Measurements from ENCODE around the gene OR6C68.

DNA sequence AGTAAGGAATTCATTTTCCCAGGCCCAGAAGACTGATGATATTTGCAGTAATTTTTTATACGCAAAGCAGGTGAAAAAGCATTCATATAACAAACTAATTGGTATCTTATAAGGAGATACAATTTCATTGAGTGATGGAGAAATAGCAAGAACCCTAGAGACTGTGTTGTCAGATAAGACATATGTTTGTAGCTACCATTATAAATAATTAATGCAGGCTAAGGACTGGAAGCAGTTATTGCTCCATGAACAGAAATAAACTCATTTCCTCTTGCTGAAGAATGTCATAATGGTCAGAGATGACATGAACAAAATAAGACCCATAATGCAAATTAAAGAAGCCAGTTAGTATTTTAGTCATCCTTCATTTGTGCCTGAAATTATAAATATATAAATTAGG is 46.8 kb upstream of the OR6C68 start:
- TF ChIP-seq ZNF366 (tag by site-specific recombination; conservative IDR thresholded peaks at IDR 0.05) (no peak), ZNF514 (tag by site-specific recombination; IDR thresholded peaks at IDR 0.05) (no peak), ZNF311 (tag by site-specific recombination; IDR thresholded peaks at IDR 0.05; ENCODE audit: borderline replicate concordance) (no peak), BCL11B (tag by site-specific recombination; IDR thresholded peaks at IDR 0.05; ENCODE audit: low read depth) (no peak), ZNF302 (tag by site-specific recombination; IDR thresholded peaks at IDR 0.05; ENCODE audit: low read depth) (no peak), ZNF843 (tag by site-specific recombination; IDR thresholded peaks at IDR 0.05) (no peak), ZNF24 (tag by site-specific recombination; IDR thresholded peaks at IDR 0.05) (no peak), ZNF777 (tag by site-specific recombination; IDR thresholded peaks at IDR 0.05; ENCODE audit: borderline replicate concordance) (no peak), ZEB2 (tag by site-specific recombination; IDR thresholded peaks at IDR 0.05) (no peak)
- TF ChIP-seq, protein P1, sequence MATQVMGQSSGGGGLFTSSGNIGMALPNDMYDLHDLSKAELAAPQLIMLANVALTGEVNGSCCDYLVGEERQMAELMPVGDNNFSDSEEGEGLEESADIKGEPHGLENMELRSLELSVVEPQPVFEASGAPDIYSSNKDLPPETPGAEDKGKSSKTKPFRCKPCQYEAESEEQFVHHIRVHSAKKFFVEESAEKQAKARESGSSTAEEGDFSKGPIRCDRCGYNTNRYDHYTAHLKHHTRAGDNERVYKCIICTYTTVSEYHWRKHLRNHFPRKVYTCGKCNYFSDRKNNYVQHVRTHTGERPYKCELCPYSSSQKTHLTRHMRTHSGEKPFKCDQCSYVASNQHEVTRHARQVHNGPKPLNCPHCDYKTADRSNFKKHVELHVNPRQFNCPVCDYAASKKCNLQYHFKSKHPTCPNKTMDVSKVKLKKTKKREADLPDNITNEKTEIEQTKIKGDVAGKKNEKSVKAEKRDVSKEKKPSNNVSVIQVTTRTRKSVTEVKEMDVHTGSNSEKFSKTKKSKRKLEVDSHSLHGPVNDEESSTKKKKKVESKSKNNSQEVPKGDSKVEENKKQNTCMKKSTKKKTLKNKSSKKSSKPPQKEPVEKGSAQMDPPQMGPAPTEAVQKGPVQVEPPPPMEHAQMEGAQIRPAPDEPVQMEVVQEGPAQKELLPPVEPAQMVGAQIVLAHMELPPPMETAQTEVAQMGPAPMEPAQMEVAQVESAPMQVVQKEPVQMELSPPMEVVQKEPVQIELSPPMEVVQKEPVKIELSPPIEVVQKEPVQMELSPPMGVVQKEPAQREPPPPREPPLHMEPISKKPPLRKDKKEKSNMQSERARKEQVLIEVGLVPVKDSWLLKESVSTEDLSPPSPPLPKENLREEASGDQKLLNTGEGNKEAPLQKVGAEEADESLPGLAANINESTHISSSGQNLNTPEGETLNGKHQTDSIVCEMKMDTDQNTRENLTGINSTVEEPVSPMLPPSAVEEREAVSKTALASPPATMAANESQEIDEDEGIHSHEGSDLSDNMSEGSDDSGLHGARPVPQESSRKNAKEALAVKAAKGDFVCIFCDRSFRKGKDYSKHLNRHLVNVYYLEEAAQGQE (tag by site-specific recombination; IDR thresholded peaks at IDR 0.05), result no peak
- TF ChIP-seq, protein P2, sequence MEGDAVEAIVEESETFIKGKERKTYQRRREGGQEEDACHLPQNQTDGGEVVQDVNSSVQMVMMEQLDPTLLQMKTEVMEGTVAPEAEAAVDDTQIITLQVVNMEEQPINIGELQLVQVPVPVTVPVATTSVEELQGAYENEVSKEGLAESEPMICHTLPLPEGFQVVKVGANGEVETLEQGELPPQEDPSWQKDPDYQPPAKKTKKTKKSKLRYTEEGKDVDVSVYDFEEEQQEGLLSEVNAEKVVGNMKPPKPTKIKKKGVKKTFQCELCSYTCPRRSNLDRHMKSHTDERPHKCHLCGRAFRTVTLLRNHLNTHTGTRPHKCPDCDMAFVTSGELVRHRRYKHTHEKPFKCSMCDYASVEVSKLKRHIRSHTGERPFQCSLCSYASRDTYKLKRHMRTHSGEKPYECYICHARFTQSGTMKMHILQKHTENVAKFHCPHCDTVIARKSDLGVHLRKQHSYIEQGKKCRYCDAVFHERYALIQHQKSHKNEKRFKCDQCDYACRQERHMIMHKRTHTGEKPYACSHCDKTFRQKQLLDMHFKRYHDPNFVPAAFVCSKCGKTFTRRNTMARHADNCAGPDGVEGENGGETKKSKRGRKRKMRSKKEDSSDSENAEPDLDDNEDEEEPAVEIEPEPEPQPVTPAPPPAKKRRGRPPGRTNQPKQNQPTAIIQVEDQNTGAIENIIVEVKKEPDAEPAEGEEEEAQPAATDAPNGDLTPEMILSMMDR (tag by site-specific recombination; IDR thresholded peaks at IDR 0.05), result no peak
- TF ChIP-seq, protein P3, sequence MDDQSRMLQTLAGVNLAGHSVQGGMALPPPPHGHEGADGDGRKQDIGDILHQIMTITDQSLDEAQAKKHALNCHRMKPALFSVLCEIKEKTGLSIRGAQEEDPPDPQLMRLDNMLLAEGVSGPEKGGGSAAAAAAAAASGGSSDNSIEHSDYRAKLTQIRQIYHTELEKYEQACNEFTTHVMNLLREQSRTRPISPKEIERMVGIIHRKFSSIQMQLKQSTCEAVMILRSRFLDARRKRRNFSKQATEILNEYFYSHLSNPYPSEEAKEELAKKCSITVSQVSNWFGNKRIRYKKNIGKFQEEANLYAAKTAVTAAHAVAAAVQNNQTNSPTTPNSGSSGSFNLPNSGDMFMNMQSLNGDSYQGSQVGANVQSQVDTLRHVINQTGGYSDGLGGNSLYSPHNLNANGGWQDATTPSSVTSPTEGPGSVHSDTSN (CRISPR knock-in tag; IDR thresholded peaks at IDR 0.05), result no peak
